Ishikawa (cell line): Measurements from ENCODE around the gene MAST4.
A peak's percentile ranks its signal among the peaks of the same experiment; 100 is the strongest.

Experiments used
- CEBPB ChIP-seq: IDR thresholded peaks from 2 replicates; pipeline ENCODE4 v1.6.1; 2012
- CREB1 ChIP-seq: IDR thresholded peaks from 2 replicates; pipeline ENCODE4 v1.6.1; 2012; ENCODE audit warnings: low read depth
- EGR1 ChIP-seq: IDR thresholded peaks from 2 replicates; pipeline ENCODE4 v1.6.1; 2012
- EP300 ChIP-seq: IDR thresholded peaks from 2 replicates; pipeline ENCODE4 v1.6.1; 2012; ENCODE audit warnings: borderline replicate concordance
- FOXM1 ChIP-seq: IDR thresholded peaks from 2 replicates; pipeline ENCODE4 v1.6.1; 2012; ENCODE audit warnings: low read depth, borderline replicate concordance
- NFIC ChIP-seq: IDR thresholded peaks from 2 replicates; pipeline ENCODE4 v1.6.1; 2012
- RAD21 ChIP-seq: IDR thresholded peaks from 2 replicates; pipeline ENCODE4 v1.6.1; 2012; ENCODE audit warnings: low read depth
- TAF1 ChIP-seq: IDR thresholded peaks from 2 replicates; pipeline ENCODE4 v1.6.1; 2012; ENCODE audit warnings: low read depth, mild to moderate bottlenecking
- TCF12 ChIP-seq: IDR thresholded peaks from 2 replicates; pipeline ENCODE4 v1.6.1; 2012; ENCODE audit warnings: low read depth
- TEAD4 ChIP-seq: IDR thresholded peaks from 2 replicates; pipeline ENCODE4 v1.6.1; 2012
- YY1 ChIP-seq: IDR thresholded peaks from 2 replicates; pipeline ENCODE4 v1.6.1; 2012; ENCODE audit warnings: low read depth
- ZBTB7A ChIP-seq: IDR thresholded peaks from 2 replicates; pipeline ENCODE4 v1.6.1; 2012; ENCODE audit warnings: low read depth
- TF ChIP-seq, protein P1 (sequence below): IDR thresholded peaks from 2 replicates; pipeline ENCODE4 v1.6.1; 2012
- TF ChIP-seq, protein P2 (sequence below): IDR thresholded peaks from 2 replicates; pipeline ENCODE4 v1.6.1; 2012
- TF ChIP-seq, protein P3 (sequence below): IDR thresholded peaks from 2 replicates; pipeline ENCODE4 v1.6.1; 2012; ENCODE audit warnings: low read depth, mild to moderate bottlenecking

MAST4 gene

DNA sequence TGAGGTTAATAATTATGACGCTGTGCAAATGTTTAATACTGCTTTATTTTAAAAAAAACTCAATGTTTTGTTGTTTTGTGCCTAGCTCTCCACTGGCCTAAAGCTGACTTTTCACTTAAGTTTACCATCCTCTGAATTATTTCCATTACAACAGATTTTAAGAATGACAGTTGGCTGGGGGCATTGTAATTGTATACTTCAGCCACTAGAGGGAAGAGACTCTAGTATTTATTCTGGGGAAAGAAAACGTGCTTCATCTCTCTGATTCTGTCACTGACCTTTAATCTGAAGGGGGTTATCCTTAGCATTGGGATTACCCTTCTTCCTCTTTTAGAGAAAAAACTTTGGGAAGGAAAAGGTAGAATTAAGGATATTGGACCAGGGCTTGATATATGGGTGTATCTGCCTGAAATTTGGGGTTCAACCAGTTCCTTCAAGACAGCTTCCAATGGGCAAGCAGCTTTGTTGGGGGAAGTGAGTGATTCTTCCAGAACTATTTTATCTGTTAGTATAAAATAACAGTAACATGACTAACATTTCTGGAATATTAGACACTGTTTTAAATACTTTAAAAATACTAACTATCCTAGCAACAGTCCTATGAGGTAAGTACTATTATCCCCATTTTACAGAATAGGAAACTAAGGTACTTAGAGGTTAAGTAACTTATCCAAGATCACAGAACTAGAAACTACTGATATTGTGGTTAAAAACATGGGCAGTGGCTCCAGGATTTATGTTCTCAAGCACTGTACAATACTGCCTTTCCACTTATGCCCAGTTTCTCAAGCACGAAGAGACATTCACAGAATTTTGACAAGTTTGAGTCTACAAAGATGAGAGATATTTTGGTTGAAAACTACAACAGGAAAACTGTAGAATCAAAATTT lies 392.0 kb downstream of the MAST4 start:
- TF ChIP-seq TAF1 (no peak), RAD21 (peak; percentile 53)

DNA sequence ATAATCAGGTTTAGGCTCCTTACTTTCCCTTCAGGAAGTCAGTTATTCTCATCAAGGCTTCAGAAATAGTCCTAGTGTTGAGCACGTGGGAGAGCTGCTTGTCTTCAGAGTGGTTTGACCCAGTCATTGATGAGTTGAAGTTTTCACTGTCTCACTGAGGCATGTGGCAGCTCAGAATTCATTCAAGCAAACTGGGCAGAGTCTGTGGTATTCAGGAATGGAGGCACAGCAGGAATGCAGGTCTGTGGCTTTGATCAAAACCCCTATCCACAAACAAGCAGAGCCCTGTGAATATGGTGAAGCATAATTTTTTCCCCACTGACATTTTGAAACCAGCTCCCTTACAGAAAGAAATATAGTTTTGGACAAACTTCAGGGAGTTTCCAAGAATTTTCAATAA lies 393.1 kb downstream of the MAST4 start:
- TF ChIP-seq FOXM1 (no peak), TAF1 (no peak), RAD21 (no peak), YY1 (no peak), TEAD4 (no peak), CREB1 (no peak), EP300 (no peak), EGR1 (no peak), TCF12 (no peak), ZBTB7A (no peak), CEBPB (no peak), NFIC (no peak)
- TF ChIP-seq, protein P1, sequence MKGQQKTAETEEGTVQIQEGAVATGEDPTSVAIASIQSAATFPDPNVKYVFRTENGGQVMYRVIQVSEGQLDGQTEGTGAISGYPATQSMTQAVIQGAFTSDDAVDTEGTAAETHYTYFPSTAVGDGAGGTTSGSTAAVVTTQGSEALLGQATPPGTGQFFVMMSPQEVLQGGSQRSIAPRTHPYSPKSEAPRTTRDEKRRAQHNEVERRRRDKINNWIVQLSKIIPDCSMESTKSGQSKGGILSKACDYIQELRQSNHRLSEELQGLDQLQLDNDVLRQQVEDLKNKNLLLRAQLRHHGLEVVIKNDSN = no peak
- TF ChIP-seq, protein P2, sequence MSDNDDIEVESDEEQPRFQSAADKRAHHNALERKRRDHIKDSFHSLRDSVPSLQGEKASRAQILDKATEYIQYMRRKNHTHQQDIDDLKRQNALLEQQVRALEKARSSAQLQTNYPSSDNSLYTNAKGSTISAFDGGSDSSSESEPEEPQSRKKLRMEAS = no peak
- TF ChIP-seq, protein P3, sequence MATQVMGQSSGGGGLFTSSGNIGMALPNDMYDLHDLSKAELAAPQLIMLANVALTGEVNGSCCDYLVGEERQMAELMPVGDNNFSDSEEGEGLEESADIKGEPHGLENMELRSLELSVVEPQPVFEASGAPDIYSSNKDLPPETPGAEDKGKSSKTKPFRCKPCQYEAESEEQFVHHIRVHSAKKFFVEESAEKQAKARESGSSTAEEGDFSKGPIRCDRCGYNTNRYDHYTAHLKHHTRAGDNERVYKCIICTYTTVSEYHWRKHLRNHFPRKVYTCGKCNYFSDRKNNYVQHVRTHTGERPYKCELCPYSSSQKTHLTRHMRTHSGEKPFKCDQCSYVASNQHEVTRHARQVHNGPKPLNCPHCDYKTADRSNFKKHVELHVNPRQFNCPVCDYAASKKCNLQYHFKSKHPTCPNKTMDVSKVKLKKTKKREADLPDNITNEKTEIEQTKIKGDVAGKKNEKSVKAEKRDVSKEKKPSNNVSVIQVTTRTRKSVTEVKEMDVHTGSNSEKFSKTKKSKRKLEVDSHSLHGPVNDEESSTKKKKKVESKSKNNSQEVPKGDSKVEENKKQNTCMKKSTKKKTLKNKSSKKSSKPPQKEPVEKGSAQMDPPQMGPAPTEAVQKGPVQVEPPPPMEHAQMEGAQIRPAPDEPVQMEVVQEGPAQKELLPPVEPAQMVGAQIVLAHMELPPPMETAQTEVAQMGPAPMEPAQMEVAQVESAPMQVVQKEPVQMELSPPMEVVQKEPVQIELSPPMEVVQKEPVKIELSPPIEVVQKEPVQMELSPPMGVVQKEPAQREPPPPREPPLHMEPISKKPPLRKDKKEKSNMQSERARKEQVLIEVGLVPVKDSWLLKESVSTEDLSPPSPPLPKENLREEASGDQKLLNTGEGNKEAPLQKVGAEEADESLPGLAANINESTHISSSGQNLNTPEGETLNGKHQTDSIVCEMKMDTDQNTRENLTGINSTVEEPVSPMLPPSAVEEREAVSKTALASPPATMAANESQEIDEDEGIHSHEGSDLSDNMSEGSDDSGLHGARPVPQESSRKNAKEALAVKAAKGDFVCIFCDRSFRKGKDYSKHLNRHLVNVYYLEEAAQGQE = no peak

DNA sequence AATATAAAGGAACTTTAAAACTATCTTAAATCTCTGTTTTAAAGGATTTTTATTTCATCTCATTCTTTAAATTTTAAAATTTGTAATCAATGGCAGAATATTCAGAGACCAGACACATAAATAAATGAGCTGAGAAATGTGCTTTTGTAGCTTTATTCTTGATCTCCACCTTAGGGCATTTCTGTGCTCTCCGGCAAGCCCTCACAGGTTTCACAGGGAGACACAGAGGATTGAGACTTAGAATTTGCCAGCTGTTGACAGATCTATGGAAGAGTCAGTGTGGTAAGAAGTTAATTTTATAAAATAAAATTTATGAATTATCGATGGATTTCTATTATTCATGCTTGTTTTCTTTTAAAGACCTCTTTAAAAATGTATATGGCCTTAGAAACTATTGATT lies 393.6 kb downstream of the MAST4 start:
- no peak for TF ChIP-seq EP300
- TF ChIP-seq, protein P1 = no peak
- TF ChIP-seq TCF12 = no peak
- no peak for TF ChIP-seq NFIC
- TF ChIP-seq, protein P2 = no peak
- TF ChIP-seq CREB1 = no peak
- no peak for TF ChIP-seq EGR1
- TF ChIP-seq TAF1 = no peak
- TF ChIP-seq ZBTB7A = no peak

DNA sequence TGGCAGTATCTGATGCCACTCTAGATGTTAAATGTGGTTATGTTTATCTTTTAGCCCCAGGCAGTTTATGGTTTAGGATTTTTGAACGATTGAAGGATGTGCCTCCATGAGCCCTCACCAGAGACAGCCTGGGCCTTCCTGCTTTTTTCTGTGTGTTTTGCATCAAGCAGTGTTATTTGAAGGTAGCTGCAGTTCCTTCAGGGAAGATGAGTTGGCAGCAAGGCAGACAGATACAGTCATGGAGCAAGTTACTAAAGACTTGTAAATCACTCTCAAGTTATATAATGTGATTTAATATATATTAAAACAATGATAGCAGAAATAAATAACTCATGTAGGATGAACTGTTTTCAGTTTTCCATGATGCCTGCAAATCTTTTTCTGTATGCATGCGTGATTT lies 395.6 kb downstream of the MAST4 start:
- TF ChIP-seq, protein P3 = no peak
- no peak for TF ChIP-seq RAD21
- no peak for TF ChIP-seq YY1
- TF ChIP-seq NFIC = no peak
- TF ChIP-seq FOXM1 = no peak
- no peak for TF ChIP-seq CEBPB
- TF ChIP-seq EP300 = no peak

DNA sequence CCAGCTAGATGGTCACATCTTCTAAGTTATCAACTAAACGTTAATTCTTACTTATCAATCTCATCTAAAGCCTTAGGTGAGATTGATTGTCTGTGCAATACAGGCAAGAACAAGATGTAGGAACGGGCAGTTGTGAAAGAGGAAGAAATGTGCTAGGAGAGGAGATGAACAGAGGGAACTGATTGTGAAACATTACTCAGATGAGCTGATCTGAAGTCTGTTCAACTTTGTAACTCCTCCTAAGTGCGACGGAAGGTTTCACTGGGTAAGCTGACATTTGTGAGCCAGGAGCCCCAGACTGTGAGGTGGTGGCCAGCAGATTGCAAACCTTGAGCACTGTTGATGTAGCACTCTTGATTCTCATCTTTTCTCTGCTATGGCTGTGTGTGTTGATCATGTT lies 396.4 kb downstream of the MAST4 start:
- TF ChIP-seq, protein P2 = no peak
- TF ChIP-seq NFIC (no peak), YY1 (no peak), RAD21 (no peak), CEBPB (no peak), ZBTB7A (no peak), EGR1 (no peak), TAF1 (no peak), CREB1 (no peak), TEAD4 (no peak), FOXM1 (no peak), TCF12 (no peak), EP300 (no peak)
- TF ChIP-seq, protein P1 = no peak

DNA sequence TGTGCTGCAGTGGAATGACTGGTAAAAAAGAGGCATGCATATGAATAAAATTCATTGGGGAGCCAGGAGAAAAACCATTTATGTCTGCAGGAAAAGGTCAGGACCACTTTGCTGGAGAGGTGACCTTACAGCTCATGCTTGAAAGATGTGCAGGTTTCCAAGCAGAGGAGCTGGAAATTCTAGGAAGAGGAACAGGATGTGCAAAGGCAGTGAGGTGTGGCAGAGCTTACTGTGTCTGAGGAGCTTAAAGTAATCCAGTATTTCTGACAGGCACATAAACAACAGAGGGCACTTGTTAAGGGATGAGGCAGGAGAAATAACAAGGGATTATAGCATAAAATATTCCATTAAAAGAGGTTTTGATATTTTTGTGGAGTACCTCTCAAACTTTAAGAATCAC lies 397.3 kb downstream of the MAST4 start:
- TF ChIP-seq YY1 (no peak), EP300 (no peak), TEAD4 (no peak)
- TF ChIP-seq, protein P1 = no peak
